ENCODE results near the gene TEX13D.

- no peak for TF ChIP-seq CTCF (IDR thresholded peaks at IDR 0.05; ENCODE audit: poor library complexity)
- TF ChIP-seq EZH2 (IDR thresholded peaks at IDR 0.05; ENCODE audit: borderline replicate concordance): no peak
- no peak for TF ChIP-seq EZH2phosphoT487 (IDR thresholded peaks at IDR 0.05; ENCODE audit: low read depth, severe bottlenecking, unreplicated experiment)
These were observed 40.9 kb downstream of the TEX13D start for GRCh38 chrX:124373348-124373747.

All from hepatocyte (in vitro differentiated cells).